Measurements from ENCODE around the gene C9orf72. TPM values are rescaled to one million over a fixed set of nuclear protein-coding genes. Genes with fewer than 3 reads are reported as not detected.

The C9orf72 gene
- total and polyA plus RNA-seq, 7 donors = 10.5 to 26.8 (median 19.4) TPM

- H3K27me3 ChIP-seq (ENCODE audit: insufficient read depth in 3 of 3, low read length in 2 of 3) = no peaks in the 10 kb centered on the region
- no peaks in the 10 kb centered on the region for H3K4me1 ChIP-seq
- H3K9me3 ChIP-seq = no peaks in the 10 kb centered on the region
- 69 to 73% (median 73%) methylated on average over 11 of the region's 11 CpGs for WGBS, 3 donors
- no peak for ATAC-seq
- TF ChIP-seq CTCF (IDR thresholded peaks at IDR 0.05) = no peak
- no peak overlapping the region for H3K27ac ChIP-seq
- intact Hi-C loops (cut with DNase I) = no loop called here
- DNase-seq = no peak
- no peaks in the 10 kb centered on the region for H3K36me3 ChIP-seq (ENCODE audit: insufficient read depth in 1 of 2, low read depth in 1 of 2)
- H3K4me3 ChIP-seq = no peak overlapping the region
Measured at GRCh38 chr9:27497883-27498417, 75.3 kb downstream of the C9orf72 start.

Other genes with a start within 250 kb of the C9orf72 start
- not detected for gene IFNK, start 49.2 kb downstream of the C9orf72 start, total RNA-seq
- gene IFNK, start 49.2 kb downstream of the C9orf72 start, polyA plus RNA-seq = not detected
- 1 to 10 TPM; 1.1 to 4.5 (median 1.9) TPM for gene MOB3B, start 43.7 kb downstream of the C9orf72 start, total RNA-seq
- 1 to 10 TPM in 2 of 3 donors, under 1 TPM in 1; 0.57 to 3.8 (median 1.8) TPM for gene MOB3B, start 43.7 kb downstream of the C9orf72 start, polyA plus RNA-seq

Data from psoas muscle (tissue), 8 donors.